ENCODE results near the gene C19orf44. TPM values are rescaled to one million over a fixed set of nuclear protein-coding genes. Genes with fewer than 3 reads are reported as not detected.

Gene C19orf44
- total RNA-seq, 1 donor from 2014 or later: 7.4 TPM

- TF ChIP-seq POLR2AphosphoS5 (IDR thresholded peaks at IDR 0.05; ENCODE audit: insufficient read depth in 1 of 2, low read depth in 1 of 2) (no peak), CTCF (IDR thresholded peaks at IDR 0.05) (no peak), POLR2A (IDR thresholded peaks at IDR 0.05) (no peak)
- Histone ChIP-seq H3K27ac (no peak overlapping the region), H3K4me1 (no peaks in the 10 kb centered on the region), H3K36me3 (peaks cover 0 to 46% of the 10 kb centered on the region in 2 donors), H3K4me3 (no peak overlapping the region), H3K27me3 (no peaks in the 10 kb centered on the region), H3K9me3 (no peaks in the 10 kb centered on the region)
- no peak for DNase-seq (ENCODE audit: extremely low spot score in 2 of 2)
- intact Hi-C loops (cut with DNase I): no loop called here
Observed at GRCh38 chr19:16561382-16561781, 65.2 kb downstream of the C19orf44 start.

DNA sequence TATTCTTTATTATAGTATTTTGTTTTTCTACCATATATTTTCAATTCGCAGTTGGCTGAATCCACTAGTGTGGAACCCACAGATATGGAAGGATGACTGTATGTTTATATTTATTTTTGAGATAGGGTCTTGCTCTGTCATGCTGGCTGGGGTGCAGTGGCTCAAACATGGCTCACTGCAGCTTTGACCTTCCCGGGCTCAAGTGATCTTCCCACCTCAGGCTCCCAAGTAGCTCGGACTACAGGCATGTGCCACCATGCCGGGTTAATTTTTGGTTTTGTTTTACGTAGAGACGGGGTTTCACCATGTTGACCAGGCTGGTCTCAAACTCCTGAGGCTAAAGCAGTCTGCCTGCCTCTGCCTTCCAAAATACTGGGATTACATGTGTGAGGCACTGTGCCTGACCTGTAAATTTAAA lies 66.4 kb downstream of the C19orf44 start:
- no peak overlapping the region for H3K27ac ChIP-seq
- H3K4me1 ChIP-seq: no peaks in the 10 kb centered on the region
- H3K27me3 ChIP-seq: no peaks in the 10 kb centered on the region
- H3K9me3 ChIP-seq: no peaks in the 10 kb centered on the region
- peaks cover 0 to 54% of the 10 kb centered on the region in 2 donors for H3K36me3 ChIP-seq
- TF ChIP-seq POLR2A (IDR thresholded peaks at IDR 0.05) (no peak), CTCF (IDR thresholded peaks at IDR 0.05) (no peak), POLR2AphosphoS5 (IDR thresholded peaks at IDR 0.05; ENCODE audit: insufficient read depth in 1 of 2, low read depth in 1 of 2) (no peak)
- intact Hi-C loops (cut with DNase I): no loop called here
- no peak for DNase-seq (ENCODE audit: extremely low spot score in 2 of 2)
- no peak overlapping the region for H3K4me3 ChIP-seq

DNA sequence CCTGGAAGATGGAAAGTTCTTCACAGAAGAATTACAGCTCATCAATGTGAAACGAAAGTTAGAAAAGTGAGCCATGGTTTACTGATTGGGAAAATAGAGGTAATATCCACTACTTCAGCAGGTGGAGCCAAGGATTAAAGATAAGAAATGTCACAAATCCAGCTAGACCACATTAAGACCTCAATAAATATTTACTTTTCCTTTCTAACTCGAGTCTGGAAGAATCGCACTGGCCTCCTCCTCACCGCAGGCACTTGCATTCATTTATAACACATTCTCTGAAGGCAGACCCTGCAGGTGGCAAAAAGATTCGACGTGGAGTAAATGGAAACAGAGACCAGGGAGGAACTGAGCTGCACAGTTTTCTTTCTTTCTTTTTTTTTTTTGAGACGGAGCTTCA lies 68.6 kb downstream of the C19orf44 start:
- no peak for TF ChIP-seq POLR2AphosphoS5 (IDR thresholded peaks at IDR 0.05; ENCODE audit: insufficient read depth in 1 of 2, low read depth in 1 of 2)
- no peak for TF ChIP-seq CTCF (IDR thresholded peaks at IDR 0.05)
- no peak for TF ChIP-seq POLR2A (IDR thresholded peaks at IDR 0.05)
- intact Hi-C loops (cut with DNase I): no loop called here
- Histone ChIP-seq H3K27ac (no peak overlapping the region), H3K4me3 (no peak overlapping the region), H3K4me1 (peaks cover 5% of the 10 kb centered on the region), H3K36me3 (peaks cover 0 to 60% of the 10 kb centered on the region in 2 donors), H3K27me3 (no peaks in the 10 kb centered on the region), H3K9me3 (no peaks in the 10 kb centered on the region)
- no peak for DNase-seq (ENCODE audit: extremely low spot score in 2 of 2)

GRCh38 chr19:16566161-16566560 lies 70.0 kb downstream of the C19orf44 start:
- peaks cover 0 to 60% of the 10 kb centered on the region in 2 donors for H3K36me3 ChIP-seq
- H3K4me3 ChIP-seq: no peak overlapping the region
- H3K9me3 ChIP-seq: no peaks in the 10 kb centered on the region
- TF ChIP-seq CTCF (IDR thresholded peaks at IDR 0.05) (no peak), POLR2AphosphoS5 (IDR thresholded peaks at IDR 0.05; ENCODE audit: insufficient read depth in 1 of 2, low read depth in 1 of 2) (no peak), POLR2A (IDR thresholded peaks at IDR 0.05) (no peak)
- no peak for DNase-seq (ENCODE audit: extremely low spot score in 2 of 2)
- H3K27ac ChIP-seq: no peak overlapping the region
- intact Hi-C loops (cut with DNase I): no loop called here
- H3K27me3 ChIP-seq: no peaks in the 10 kb centered on the region
- peaks cover 17% of the 10 kb centered on the region for H3K4me1 ChIP-seq

DNA sequence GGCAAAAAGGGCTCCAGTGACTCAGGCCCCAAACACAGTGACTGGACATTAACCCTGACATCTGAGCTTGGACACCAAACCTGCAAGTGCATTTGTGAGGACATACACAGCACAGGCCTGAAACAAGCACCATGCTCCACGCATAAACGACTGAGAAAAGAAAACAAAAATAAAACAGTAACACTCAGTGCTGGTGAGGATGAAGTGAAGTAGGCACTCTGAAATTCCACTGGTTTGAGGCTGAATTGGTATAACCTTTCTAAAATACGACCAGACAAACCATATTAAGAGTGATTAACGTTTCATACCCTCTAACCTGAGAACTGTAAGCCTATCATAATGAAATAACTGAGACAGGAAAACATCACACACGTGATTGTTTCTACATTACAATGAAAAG lies 70.5 kb downstream of the C19orf44 start:
- no peaks in the 10 kb centered on the region for H3K9me3 ChIP-seq
- H3K4me1 ChIP-seq: peaks cover 22% of the 10 kb centered on the region
- TF ChIP-seq POLR2AphosphoS5 (IDR thresholded peaks at IDR 0.05; ENCODE audit: insufficient read depth in 1 of 2, low read depth in 1 of 2) (no peak), CTCF (IDR thresholded peaks at IDR 0.05) (no peak), POLR2A (IDR thresholded peaks at IDR 0.05) (no peak)
- H3K27ac ChIP-seq: no peak overlapping the region
- H3K27me3 ChIP-seq: no peaks in the 10 kb centered on the region
- no peak for DNase-seq (ENCODE audit: extremely low spot score in 2 of 2)
- no peak overlapping the region for H3K4me3 ChIP-seq
- intact Hi-C loops (cut with DNase I): no loop called here
- peaks cover 0 to 54% of the 10 kb centered on the region in 2 donors for H3K36me3 ChIP-seq

Data from vagina (tissue), 2 donors.